Ovary (tissue), 9 donors: ENCODE results near the gene ZNF541. TPM values are rescaled to one million over a fixed set of nuclear protein-coding genes. Genes with fewer than 3 reads are reported as not detected.
"Not testable (repeated sequence)": the region's sequence is repeated elsewhere in the genome, so short reads cannot be mapped to it uniquely, and the experiment has no call there.

Experiments used
- DNase-seq, 5 donors: peaks; one replicate each; pipeline ENCODE4 v3.0.0-alpha.2; 2019 to 2020
- H3K27ac ChIP-seq, 2 donors: fragments of 200-600 bp; one replicate each; pipeline versions ENCODE4 v1.5.1 to v1.8.0; 2019 to 2022
- H3K27me3 ChIP-seq: fragments of 200-600 bp; one replicate; pipeline ENCODE4 v1.8.0; 2022
- H3K36me3 ChIP-seq: fragments of 200-600 bp; sonication (generic); one replicate; pipeline ENCODE4 v1.5.1; 2019
- H3K4me1 ChIP-seq: one replicate; pipeline ENCODE4 v1.8.1; 2013; ENCODE audit warnings: mild to moderate bottlenecking, moderate library complexity; ENCODE audit not compliant: insufficient read depth
- H3K4me3 ChIP-seq: fragments of 200-600 bp; sonication (generic); one replicate; pipeline ENCODE4 v1.5.1; 2017
- H3K9me3 ChIP-seq, 2 donors: fragments of 200-600 bp in 1 of 2; sonication (generic) in 1 of 2; one replicate each; pipeline versions ENCODE4 v1.5.1 to v1.8.1; 2013 to 2019; ENCODE audit warnings: mild to moderate bottlenecking in 1 of 2, moderate library complexity in 1 of 2
- EP300 ChIP-seq: sonication (generic); formaldehyde crosslinking; IDR thresholded peaks from one replicate; pipeline ENCODE4 v1.6.1; 2017; ENCODE audit warnings: antibody characterized with exemption
- POLR2A ChIP-seq: fragments of 450-650 bp; IDR thresholded peaks from one replicate; pipeline ENCODE4 v1.6.1; 2017; ENCODE audit warnings: antibody characterized with exemption, mild to moderate bottlenecking, moderate library complexity
- WGBS, 3 donors: extraction: QIAGEN DNeasy Blood & Tissue Kit in 1 of 3; methylation state at CpG; one replicate each; pipeline versions ENCODE4 v1.1.5 to v1.1.7; 2013 to 2017; 5-methylcytosine and 5-hydroxymethylcytosine counted together
- intact Hi-C, 4 donors: fragments of 100-400 bp; cut with DNase I; formaldehyde crosslinking; loops; one replicate each; pipeline versions ENCODE4 v1.11.0 to v1.15.1; 2022 to 2023
- polyA plus RNA-seq, 2 donors: library from polyadenylated mRNA; stranded (reverse); fragments of 200-250 nt in 1 of 2; fragments of 350-450 nt in 1 of 2; fragmentation: Illumina TruSeq in 1 of 2; extraction: RNeasy Lipid Tissue Mini Kit (QIAGEN cat#74804) in 1 of 2; gene quantifications; one replicate each; pipeline ENCODE4 v1.2.3, GENCODE V29; 2013 to 2014
- total RNA-seq, 7 donors: library from RNA; depleted of rRNA in 2 of 7; stranded (reverse); fragments of >200 nt in 2 of 7; fragmentation: NEBNext Ultra II Directional in 3 of 7; extraction: Animal tissue kit (Norgen Biotek cat#: 25700) in 3 of 7; gene quantifications; one replicate each; pipeline versions ENCODE4 v1.1.0 to v1.2.4, GENCODE V29; 2016 to 2023
- TF ChIP-seq, protein P1 (sequence below), 3 donors: fragments of 450-650 bp in 2 of 3; fragments of 200-600 bp in 1 of 3; IDR thresholded peaks; one replicate each; pipeline versions ENCODE4 v1.5.1 to v1.8.0; 2016 to 2022; ENCODE audit warnings: antibody characterized with exemption in 3 of 3, mild to moderate bottlenecking in 1 of 3
- donor health status: DM: no; HTN: no; CAD: no; lungs with moderate emphysema.
- donor health status: DM: no; HTN: no; CAD: no.
- donor health status: Bipolar disorder and iron deficiency.
- donor health status: DM: yes; HTN: yes; CAD: no.
- donor health status: DM: no; HTN: no; CAD: no.
- donor health status: DM: yes; HTN: yes; CAD: no.

The ZNF541 gene
- total and polyA plus RNA-seq, 9 donors = 0.62 to 2.5 (median 1.5) TPM

GRCh38 chr19:47595944-47596343, 23.0 kb upstream of the ZNF541 start:
- intact Hi-C loops = no loop called here
- H3K9me3 ChIP-seq = no peaks in the 10 kb centered on the region
- H3K4me1 ChIP-seq = peaks cover 2% of the 10 kb centered on the region
- no peak overlapping the region for H3K27ac ChIP-seq
- H3K27me3 ChIP-seq = no peaks in the 10 kb centered on the region
- 81 to 90% (median 84%) methylated on average over 6 of the region's 6 CpGs for WGBS, 3 donors
- no peak for DNase-seq
- no peak for TF ChIP-seq EP300
- TF ChIP-seq, protein P1, sequence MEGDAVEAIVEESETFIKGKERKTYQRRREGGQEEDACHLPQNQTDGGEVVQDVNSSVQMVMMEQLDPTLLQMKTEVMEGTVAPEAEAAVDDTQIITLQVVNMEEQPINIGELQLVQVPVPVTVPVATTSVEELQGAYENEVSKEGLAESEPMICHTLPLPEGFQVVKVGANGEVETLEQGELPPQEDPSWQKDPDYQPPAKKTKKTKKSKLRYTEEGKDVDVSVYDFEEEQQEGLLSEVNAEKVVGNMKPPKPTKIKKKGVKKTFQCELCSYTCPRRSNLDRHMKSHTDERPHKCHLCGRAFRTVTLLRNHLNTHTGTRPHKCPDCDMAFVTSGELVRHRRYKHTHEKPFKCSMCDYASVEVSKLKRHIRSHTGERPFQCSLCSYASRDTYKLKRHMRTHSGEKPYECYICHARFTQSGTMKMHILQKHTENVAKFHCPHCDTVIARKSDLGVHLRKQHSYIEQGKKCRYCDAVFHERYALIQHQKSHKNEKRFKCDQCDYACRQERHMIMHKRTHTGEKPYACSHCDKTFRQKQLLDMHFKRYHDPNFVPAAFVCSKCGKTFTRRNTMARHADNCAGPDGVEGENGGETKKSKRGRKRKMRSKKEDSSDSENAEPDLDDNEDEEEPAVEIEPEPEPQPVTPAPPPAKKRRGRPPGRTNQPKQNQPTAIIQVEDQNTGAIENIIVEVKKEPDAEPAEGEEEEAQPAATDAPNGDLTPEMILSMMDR (IDR thresholded peaks at IDR 0.05) = no peak
- TF ChIP-seq POLR2A = no peak
- no peaks in the 10 kb centered on the region for H3K36me3 ChIP-seq
- no peak overlapping the region for H3K4me3 ChIP-seq

- no peak for DNase-seq
- 77 to 89% (median 84%) methylated on average over 6 of the region's 6 CpGs for WGBS, 3 donors
- no peak for TF ChIP-seq POLR2A
- TF ChIP-seq, protein P1 (IDR thresholded peaks at IDR 0.05) = no peak
- TF ChIP-seq EP300 = no peak
- no peak overlapping the region for H3K27ac ChIP-seq
- H3K4me1 ChIP-seq = no peaks in the 10 kb centered on the region
- no peak overlapping the region for H3K4me3 ChIP-seq
- H3K9me3 ChIP-seq = no peaks in the 10 kb centered on the region
- no peaks in the 10 kb centered on the region for H3K27me3 ChIP-seq
- H3K36me3 ChIP-seq = no peaks in the 10 kb centered on the region
- intact Hi-C loops = no loop called here
Measured at GRCh38 chr19:47593860-47594259, 20.9 kb upstream of the ZNF541 start.

DNA sequence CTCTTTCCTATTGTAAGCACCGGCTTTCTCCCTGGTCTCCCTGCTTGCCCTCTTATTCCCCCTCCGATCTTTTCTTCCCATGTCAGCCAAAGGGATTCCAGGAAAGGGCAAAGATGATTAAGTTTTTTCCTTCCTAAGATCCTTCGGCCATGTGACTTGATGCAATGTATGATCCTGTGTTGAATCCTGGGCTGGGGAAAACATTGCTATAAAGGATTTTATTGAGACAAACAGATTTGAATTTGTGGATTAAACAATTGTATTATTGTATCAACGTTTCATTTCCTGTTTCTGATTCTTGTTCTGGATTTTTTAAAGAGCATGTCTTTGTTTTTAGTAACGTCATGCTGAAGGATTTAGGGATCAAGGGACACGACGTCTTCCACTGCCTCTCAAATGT, 16.9 kb upstream of the ZNF541 start:
- Histone ChIP-seq H3K27me3 (no peaks in the 10 kb centered on the region), H3K36me3 (no peaks in the 10 kb centered on the region), H3K9me3 (no peaks in the 10 kb centered on the region), H3K27ac (no peak overlapping the region), H3K4me3 (no peak overlapping the region), H3K4me1 (no peaks in the 10 kb centered on the region)
- WGBS, 3 donors = 29 to 42% (median 30%) methylated on average over 7 of the region's 7 CpGs
- no peak for DNase-seq
- intact Hi-C loops = no loop called here
- no peak for TF ChIP-seq EP300
- no peak for TF ChIP-seq POLR2A

DNA sequence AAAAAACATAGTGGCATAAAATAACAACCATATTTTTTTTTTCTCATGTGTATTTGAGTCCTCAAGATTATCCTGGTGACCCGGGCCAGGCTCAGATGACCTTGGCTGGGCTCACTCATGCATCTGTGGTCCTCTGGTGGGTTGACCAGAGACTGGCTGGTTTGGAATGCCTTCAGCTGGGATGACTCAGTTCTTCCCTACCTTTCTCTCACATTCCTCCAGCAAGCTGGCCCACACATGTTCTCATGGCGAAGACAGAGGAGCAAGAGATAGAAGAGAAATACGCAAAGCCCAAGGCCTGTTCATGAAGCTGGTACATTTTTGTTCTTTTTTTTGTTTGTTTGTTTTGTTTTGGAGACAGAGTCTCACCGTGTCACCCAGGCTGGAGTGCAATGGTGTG, 14.3 kb upstream of the ZNF541 start:
- TF ChIP-seq, protein P1 (IDR thresholded peaks at IDR 0.05) = no peak
- TF ChIP-seq EP300 = no peak
- TF ChIP-seq POLR2A = no peak
- H3K27ac ChIP-seq = no peak overlapping the region
- H3K27me3 ChIP-seq = no peaks in the 10 kb centered on the region
- intact Hi-C loops = no loop called here
- DNase-seq = no peak
- no peaks in the 10 kb centered on the region for H3K4me1 ChIP-seq
- no peak overlapping the region for H3K4me3 ChIP-seq
- H3K36me3 ChIP-seq = no peaks in the 10 kb centered on the region
- 78 to 87% (median 84%) methylated on average over 4 of the region's 4 CpGs for WGBS, 3 donors
- no peaks in the 10 kb centered on the region for H3K9me3 ChIP-seq

GRCh38 chr19:47583161-47583560, 10.2 kb upstream of the ZNF541 start:
- DNase-seq, H3K4me3 ChIP-seq, intact Hi-C loops, H3K36me3 ChIP-seq, H3K27me3 ChIP-seq, H3K9me3 ChIP-seq, H3K27ac ChIP-seq, H3K4me1 ChIP-seq: not testable (repeated sequence)
- WGBS, 3 donors = 93 to 100% (median 96%) methylated on average over 1 of the region's 1 CpG
